ENCODE data around the gene SCAMP1.
A peak's percentile ranks its signal among the peaks of the same experiment; 100 is the strongest.

The SCAMP1 gene

DNA sequence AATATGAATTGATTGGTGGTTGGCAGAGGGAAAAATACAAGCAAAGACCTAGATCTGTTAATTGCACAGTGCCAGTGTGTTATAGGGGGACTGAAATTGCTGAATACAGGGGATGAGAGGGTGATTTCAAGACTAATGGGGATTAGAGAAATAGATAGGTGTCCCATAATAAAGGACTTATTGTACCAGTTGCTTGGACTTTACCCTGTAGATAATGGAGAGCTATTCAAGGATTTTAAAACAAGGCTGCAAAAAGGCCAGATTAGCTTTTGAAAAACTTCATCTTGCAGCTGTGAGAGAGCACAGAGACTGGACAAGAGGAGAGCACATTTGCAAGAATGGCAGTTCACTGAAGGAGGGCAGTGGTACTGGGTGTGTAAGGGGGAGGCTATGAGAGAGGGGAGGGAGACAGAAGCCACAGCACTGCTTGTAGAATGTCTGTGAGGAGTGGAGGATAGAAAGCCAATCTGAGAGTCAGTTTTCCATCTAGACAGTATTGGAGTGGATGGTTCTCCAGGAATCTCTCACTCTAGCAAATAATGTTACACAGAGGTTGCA, 28.8 kb upstream of the SCAMP1 start:
- H3K14ac ChIP-seq (ENCODE audit: low read length in 2 of 2), result no peak overlapping the region

GRCh38 chr5:78334811-78335210, 25.6 kb upstream of the SCAMP1 start:
- H3K4me1 ChIP-seq (ENCODE audit: control insufficient read depth, insufficient read depth, low read depth, low read length), result no peaks in the 10 kb centered on the region
- H3K79me1 ChIP-seq (replicated peaks; ENCODE audit: low read length, poor library complexity, severe bottlenecking), result no peaks in the 10 kb centered on the region
- no peak overlapping the region for H4K91ac ChIP-seq (ENCODE audit: low read length)
- H3K23ac ChIP-seq (ENCODE audit: low read length in 2 of 2), result no peak overlapping the region
- no peak overlapping the region for H4K8ac ChIP-seq (ENCODE audit: low read length)
- no peak overlapping the region for H2AK5ac ChIP-seq (ENCODE audit: low read length, severe bottlenecking)
- no peak overlapping the region for H3K4me3 ChIP-seq (ENCODE audit: insufficient read depth in 1 of 2, low read depth in 1 of 2, low read length in 2 of 2)
- 57% methylated on average over 3 of the region's 3 CpGs for WGBS
- H3K18ac ChIP-seq (ENCODE audit: low read depth in 1 of 2, low read length in 2 of 2), result peak overlapping the region in 1 of 2 experiments; percentile 24
- peaks cover 18% of the 10 kb centered on the region for H3K9me3 ChIP-seq (ENCODE audit: control insufficient read depth, low read length)
- H3K27ac ChIP-seq (ENCODE audit: low read length, poor library complexity, severe bottlenecking), result no peak overlapping the region
- H3K14ac ChIP-seq (ENCODE audit: low read length in 2 of 2), result no peak overlapping the region
- H2AFZ ChIP-seq (ENCODE audit: low read depth, low read length), result peak overlapping the region; percentile 61
- no peak overlapping the region for H2BK12ac ChIP-seq (ENCODE audit: low read length in 2 of 2)
- no peak for DNase-seq
- H2BK15ac ChIP-seq (ENCODE audit: low read depth, poor library complexity, severe bottlenecking), result no peak overlapping the region
- H3K4me2 ChIP-seq (ENCODE audit: low read length, poor library complexity, severe bottlenecking), result no peak overlapping the region
- H3K27me3 ChIP-seq (ENCODE audit: control insufficient read depth in 1 of 2, insufficient read depth in 1 of 2, low read length in 2 of 2), result no peaks in the 10 kb centered on the region
- H3K9ac ChIP-seq (ENCODE audit: low read length), result no peak overlapping the region
- H2BK5ac ChIP-seq (ENCODE audit: low read depth, low read length, poor library complexity, severe bottlenecking), result no peak overlapping the region
- H2BK120ac ChIP-seq (ENCODE audit: low read depth, low read length), result no peak overlapping the region
- H3K36me3 ChIP-seq (ENCODE audit: control insufficient read depth in 1 of 2, insufficient read depth in 2 of 2, low read depth in 1 of 2, low read length in 2 of 2), result no peaks in the 10 kb centered on the region
- no peak overlapping the region for H3K4ac ChIP-seq (ENCODE audit: low read depth in 1 of 2, low read length in 2 of 2)

More for the DNA sequence above, 28.8 kb upstream of the SCAMP1 start:
- H3K27me3 ChIP-seq (ENCODE audit: control insufficient read depth in 1 of 2, insufficient read depth in 1 of 2, low read length in 2 of 2), result no peaks in the 10 kb centered on the region
- H3K4ac ChIP-seq (ENCODE audit: low read depth in 1 of 2, low read length in 2 of 2), result no peak overlapping the region
- no peak overlapping the region for H2AFZ ChIP-seq (ENCODE audit: low read depth, low read length)
- H2BK120ac ChIP-seq (ENCODE audit: low read depth, low read length), result no peak overlapping the region
- H2BK15ac ChIP-seq (ENCODE audit: low read depth, poor library complexity, severe bottlenecking), result no peak overlapping the region
- H3K9me3 ChIP-seq (ENCODE audit: control insufficient read depth, low read length), result no peaks in the 10 kb centered on the region
- no peak overlapping the region for H2AK5ac ChIP-seq (ENCODE audit: low read length, severe bottlenecking)
- H2BK5ac ChIP-seq (ENCODE audit: low read depth, low read length, poor library complexity, severe bottlenecking), result no peak overlapping the region
- no peak overlapping the region for H3K9ac ChIP-seq (ENCODE audit: low read length)
- H3K79me1 ChIP-seq (replicated peaks; ENCODE audit: low read length, poor library complexity, severe bottlenecking), result no peaks in the 10 kb centered on the region
- H3K23ac ChIP-seq (ENCODE audit: low read length in 2 of 2), result no peak overlapping the region
- H3K27ac ChIP-seq (ENCODE audit: low read length, poor library complexity, severe bottlenecking), result no peak overlapping the region
- no peak for DNase-seq
- no peak overlapping the region for H3K4me3 ChIP-seq (ENCODE audit: insufficient read depth in 1 of 2, low read depth in 1 of 2, low read length in 2 of 2)
- no peak overlapping the region for H3K18ac ChIP-seq (ENCODE audit: low read depth in 1 of 2, low read length in 2 of 2)
- H2BK12ac ChIP-seq (ENCODE audit: low read length in 2 of 2), result no peak overlapping the region
- H4K8ac ChIP-seq (ENCODE audit: low read length), result no peak overlapping the region
- no peak overlapping the region for H3K4me2 ChIP-seq (ENCODE audit: low read length, poor library complexity, severe bottlenecking)
- H4K91ac ChIP-seq (ENCODE audit: low read length), result no peak overlapping the region
- no peaks in the 10 kb centered on the region for H3K36me3 ChIP-seq (ENCODE audit: control insufficient read depth in 1 of 2, insufficient read depth in 2 of 2, low read depth in 1 of 2, low read length in 2 of 2)
- no peaks in the 10 kb centered on the region for H3K4me1 ChIP-seq (ENCODE audit: control insufficient read depth, insufficient read depth, low read depth, low read length)

- no peak overlapping the region for H3K4ac ChIP-seq (ENCODE audit: low read depth in 1 of 2, low read length in 2 of 2)
- H4K91ac ChIP-seq (ENCODE audit: low read length), result no peak overlapping the region
- no peak overlapping the region for H3K14ac ChIP-seq (ENCODE audit: low read length in 2 of 2)
- no peak overlapping the region for H2BK120ac ChIP-seq (ENCODE audit: low read depth, low read length)
- no peaks in the 10 kb centered on the region for H3K4me1 ChIP-seq (ENCODE audit: control insufficient read depth, insufficient read depth, low read depth, low read length)
- WGBS, result 59% methylated on average over 2 of the region's 2 CpGs
- H3K79me1 ChIP-seq (replicated peaks; ENCODE audit: low read length, poor library complexity, severe bottlenecking), result no peaks in the 10 kb centered on the region
- no peak for DNase-seq
- no peaks in the 10 kb centered on the region for H3K27me3 ChIP-seq (ENCODE audit: control insufficient read depth in 1 of 2, insufficient read depth in 1 of 2, low read length in 2 of 2)
- peaks cover 18% of the 10 kb centered on the region for H3K9me3 ChIP-seq (ENCODE audit: control insufficient read depth, low read length)
- no peak overlapping the region for H2BK15ac ChIP-seq (ENCODE audit: low read depth, poor library complexity, severe bottlenecking)
- no peak overlapping the region for H2AFZ ChIP-seq (ENCODE audit: low read depth, low read length)
- H2BK5ac ChIP-seq (ENCODE audit: low read depth, low read length, poor library complexity, severe bottlenecking), result no peak overlapping the region
- no peak overlapping the region for H3K9ac ChIP-seq (ENCODE audit: low read length)
- H3K4me3 ChIP-seq (ENCODE audit: insufficient read depth in 1 of 2, low read depth in 1 of 2, low read length in 2 of 2), result no peak overlapping the region
- H2BK12ac ChIP-seq (ENCODE audit: low read length in 2 of 2), result no peak overlapping the region
- no peak overlapping the region for H3K27ac ChIP-seq (ENCODE audit: low read length, poor library complexity, severe bottlenecking)
- no peaks in the 10 kb centered on the region for H3K36me3 ChIP-seq (ENCODE audit: control insufficient read depth in 1 of 2, insufficient read depth in 2 of 2, low read depth in 1 of 2, low read length in 2 of 2)
- H4K8ac ChIP-seq (ENCODE audit: low read length), result no peak overlapping the region
- no peak overlapping the region for H2AK5ac ChIP-seq (ENCODE audit: low read length, severe bottlenecking)
- H3K4me2 ChIP-seq (ENCODE audit: low read length, poor library complexity, severe bottlenecking), result no peak overlapping the region
- H3K18ac ChIP-seq (ENCODE audit: low read depth in 1 of 2, low read length in 2 of 2), result no peak overlapping the region
- H3K23ac ChIP-seq (ENCODE audit: low read length in 2 of 2), result no peak overlapping the region
These were observed 24.4 kb upstream of the SCAMP1 start for GRCh38 chr5:78335976-78336375.

GRCh38 chr5:78336698-78337097, 23.7 kb upstream of the SCAMP1 start:
- no peak overlapping the region for H2BK12ac ChIP-seq (ENCODE audit: low read length in 2 of 2)
- no peak overlapping the region for H2BK5ac ChIP-seq (ENCODE audit: low read depth, low read length, poor library complexity, severe bottlenecking)
- H3K9ac ChIP-seq (ENCODE audit: low read length), result no peak overlapping the region
- no peaks in the 10 kb centered on the region for H3K36me3 ChIP-seq (ENCODE audit: control insufficient read depth in 1 of 2, insufficient read depth in 2 of 2, low read depth in 1 of 2, low read length in 2 of 2)
- no peak overlapping the region for H3K14ac ChIP-seq (ENCODE audit: low read length in 2 of 2)
- no peaks in the 10 kb centered on the region for H3K4me1 ChIP-seq (ENCODE audit: control insufficient read depth, insufficient read depth, low read depth, low read length)
- no peak overlapping the region for H2BK120ac ChIP-seq (ENCODE audit: low read depth, low read length)
- WGBS, result 89% methylated on average over 2 of the region's 2 CpGs
- peaks cover 18% of the 10 kb centered on the region for H3K9me3 ChIP-seq (ENCODE audit: control insufficient read depth, low read length)
- H2AK5ac ChIP-seq (ENCODE audit: low read length, severe bottlenecking), result no peak overlapping the region
- DNase-seq, result no peak
- no peak overlapping the region for H2AFZ ChIP-seq (ENCODE audit: low read depth, low read length)
- no peak overlapping the region for H3K18ac ChIP-seq (ENCODE audit: low read depth in 1 of 2, low read length in 2 of 2)
- no peak overlapping the region for H3K27ac ChIP-seq (ENCODE audit: low read length, poor library complexity, severe bottlenecking)
- no peak overlapping the region for H4K8ac ChIP-seq (ENCODE audit: low read length)
- no peak overlapping the region for H2BK15ac ChIP-seq (ENCODE audit: low read depth, poor library complexity, severe bottlenecking)
- H3K79me1 ChIP-seq (replicated peaks; ENCODE audit: low read length, poor library complexity, severe bottlenecking), result no peaks in the 10 kb centered on the region
- no peak overlapping the region for H3K23ac ChIP-seq (ENCODE audit: low read length in 2 of 2)
- no peak overlapping the region for H3K4me2 ChIP-seq (ENCODE audit: low read length, poor library complexity, severe bottlenecking)
- H3K4ac ChIP-seq (ENCODE audit: low read depth in 1 of 2, low read length in 2 of 2), result no peak overlapping the region
- H3K27me3 ChIP-seq (ENCODE audit: control insufficient read depth in 1 of 2, insufficient read depth in 1 of 2, low read length in 2 of 2), result no peaks in the 10 kb centered on the region
- H3K4me3 ChIP-seq (ENCODE audit: insufficient read depth in 1 of 2, low read depth in 1 of 2, low read length in 2 of 2), result no peak overlapping the region
- no peak overlapping the region for H4K91ac ChIP-seq (ENCODE audit: low read length)

Data from mesenchymal stem cell (in vitro differentiated cells and primary cell).